SW480 (cell line): ENCODE results near the gene FOXE1.
A peak's percentile ranks its signal among the peaks of the same experiment; 100 is the strongest.

ENCODE experiments used
- DNase-seq: peaks from one replicate; pipeline ENCODE4 v3.0.0-alpha.2; 2016; ENCODE audit warnings: low spot score

FOXE1 gene

GRCh38 chr9:97866848-97867247 is 13.8 kb downstream of the FOXE1 start:
- DNase-seq, result no peak

DNA sequence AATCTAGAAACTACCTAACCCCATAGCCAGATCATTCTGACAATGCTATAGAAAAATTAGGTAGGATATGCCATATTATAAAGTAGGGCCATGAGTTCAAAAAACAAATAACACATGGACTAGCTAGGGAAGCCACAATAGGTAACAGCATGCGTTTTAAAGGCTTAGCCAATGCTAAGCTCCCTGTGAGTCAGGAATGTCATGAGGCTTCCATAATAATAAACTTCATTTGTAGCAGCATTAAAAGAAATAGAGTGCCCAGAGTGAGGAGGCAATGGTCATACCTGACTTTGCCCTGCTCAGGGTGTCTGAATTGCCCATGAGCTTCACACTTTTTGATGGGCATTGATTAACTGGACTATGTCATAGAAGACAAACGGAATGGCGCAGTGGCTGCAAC is 15.8 kb downstream of the FOXE1 start:
- DNase-seq, result no peak

DNA sequence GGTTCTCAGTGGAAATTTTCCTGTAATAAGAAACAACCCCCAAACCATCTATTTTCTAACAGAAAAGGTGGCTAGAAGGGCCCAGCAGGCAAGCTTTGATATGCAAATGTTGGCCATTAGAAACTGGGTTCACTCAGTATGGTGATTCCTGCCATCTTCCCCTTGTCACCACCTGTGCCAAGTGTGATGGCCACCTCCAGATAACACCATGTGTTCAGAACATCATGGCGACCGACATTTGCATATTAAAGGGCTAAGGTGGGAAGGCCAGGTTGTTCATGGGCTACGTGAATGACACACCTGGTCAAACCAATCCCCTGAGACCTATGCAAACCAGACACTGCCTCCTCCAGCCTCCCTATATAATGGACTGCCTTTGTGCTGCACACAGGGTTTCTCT is 20.4 kb downstream of the FOXE1 start:
- no peak for DNase-seq

DNA sequence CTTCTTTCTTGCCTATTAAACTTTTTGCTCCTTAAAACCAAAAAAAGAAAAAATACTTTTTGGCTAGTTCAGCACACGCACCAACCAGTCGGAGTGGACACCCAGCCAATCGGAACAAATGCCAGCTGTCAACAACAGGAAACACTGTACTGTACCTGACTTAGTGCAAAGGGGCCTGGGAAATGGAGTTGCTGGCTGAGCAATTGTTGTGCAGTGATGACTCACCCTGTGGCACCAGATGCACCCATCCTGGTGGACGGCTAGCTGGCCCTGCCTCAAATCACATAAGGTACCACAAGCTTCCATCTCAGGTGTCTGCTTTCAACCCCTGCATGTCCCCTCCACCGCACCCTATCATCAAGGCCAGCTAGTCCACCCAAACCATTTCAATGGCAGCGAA is 20.9 kb downstream of the FOXE1 start:
- DNase-seq, result peak; percentile 59

- DNase-seq, result no peak
Observed at GRCh38 chr9:97874624-97875023, 21.6 kb downstream of the FOXE1 start.

DNA sequence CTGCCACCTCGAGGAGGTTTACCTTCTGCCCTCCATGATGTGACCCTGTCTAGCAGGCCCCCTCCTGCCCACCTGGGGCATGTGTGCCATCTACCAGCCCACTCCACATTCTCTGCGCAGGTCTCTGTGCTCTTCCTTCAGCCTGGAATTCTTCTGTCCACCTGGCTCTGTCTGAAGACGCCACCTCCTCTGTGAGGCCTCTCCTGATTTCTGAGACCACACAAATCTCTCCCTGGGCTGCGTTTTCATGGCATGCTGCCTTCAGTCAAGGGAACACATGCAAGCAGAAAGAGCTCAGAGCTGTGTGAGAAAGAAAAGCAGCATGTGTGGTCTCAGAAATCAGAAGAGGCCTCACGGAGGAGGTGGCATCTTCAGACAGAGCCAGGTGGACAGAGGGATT is 22.1 kb downstream of the FOXE1 start:
- DNase-seq, result no peak

GRCh38 chr9:97876061-97876460 is 23.0 kb downstream of the FOXE1 start:
- no peak for DNase-seq

- DNase-seq, result no peak
Observed at GRCh38 chr9:97880336-97880735, 27.3 kb downstream of the FOXE1 start.

DNA sequence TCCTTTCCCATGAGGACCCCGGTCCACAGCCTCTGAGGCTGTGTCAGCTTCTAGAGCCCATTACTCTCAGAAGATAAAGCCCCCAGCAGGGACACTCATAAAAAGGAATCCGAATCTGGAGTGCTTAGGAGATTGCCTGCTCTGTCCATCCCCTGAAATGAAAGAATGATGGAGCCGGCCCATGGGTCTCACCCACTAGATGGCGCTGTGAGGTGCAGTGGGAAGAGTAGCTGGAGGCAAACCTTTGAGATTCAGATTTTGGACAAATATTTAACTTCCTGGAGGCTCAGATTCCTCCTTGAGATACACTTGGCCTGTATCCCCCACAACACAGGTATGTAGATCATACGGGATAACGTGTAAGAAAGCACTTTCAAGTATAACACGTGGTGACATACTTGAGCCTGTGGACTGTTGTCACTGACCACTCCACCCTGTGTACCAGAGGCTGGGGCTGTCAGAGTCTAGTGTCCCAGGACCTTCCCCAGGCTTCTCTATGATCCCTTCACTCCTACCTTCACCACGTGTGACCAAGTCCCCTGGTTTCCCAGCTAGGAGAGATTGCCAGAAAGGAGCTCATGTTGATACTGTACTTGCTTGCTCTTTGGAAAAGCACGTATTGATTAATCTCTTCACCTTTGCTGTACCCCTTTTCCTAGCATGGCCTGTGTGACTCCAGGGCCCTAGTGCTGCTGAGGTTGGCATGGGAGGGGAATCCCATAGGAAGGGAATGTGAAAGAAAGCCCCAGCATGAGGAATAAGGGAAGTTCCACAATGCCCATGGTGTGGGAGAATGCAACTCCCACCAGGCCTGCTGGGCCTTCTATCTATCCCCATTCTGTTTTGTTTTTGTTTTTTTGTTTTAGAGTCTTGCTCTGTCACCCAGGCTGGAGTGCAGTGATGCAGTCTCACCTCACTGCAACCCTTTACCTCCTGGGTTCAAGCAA is 37.2 kb downstream of the FOXE1 start:
- DNase-seq, result no peak

- no peak for DNase-seq
Observed at GRCh38 chr9:97891736-97892135, 38.7 kb downstream of the FOXE1 start.

- DNase-seq, result no peak
Observed at GRCh38 chr9:97892421-97892820, 39.4 kb downstream of the FOXE1 start.

DNA sequence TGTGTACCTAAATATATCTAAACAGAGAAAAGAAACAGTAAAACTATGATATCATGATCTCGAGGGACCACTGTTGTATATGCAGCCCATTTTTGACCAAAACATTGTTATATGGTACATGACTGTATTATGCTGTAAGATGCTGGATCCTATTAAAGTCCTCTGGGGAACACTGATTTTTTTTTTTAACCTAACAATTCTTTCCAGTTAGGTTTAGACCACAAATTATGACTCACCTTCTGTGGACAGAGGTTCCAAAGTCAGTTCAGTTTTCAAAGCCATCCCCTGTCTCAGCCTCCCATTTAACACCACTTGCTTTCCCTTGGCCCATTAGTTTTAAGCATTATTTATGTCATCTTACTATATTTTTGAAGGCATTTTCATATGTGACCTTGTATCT is 42.2 kb downstream of the FOXE1 start:
- peak; percentile 25 for DNase-seq

GRCh38 chr9:97895695-97896332 is 42.8 kb downstream of the FOXE1 start:
- peak; percentile 35 for DNase-seq

DNA sequence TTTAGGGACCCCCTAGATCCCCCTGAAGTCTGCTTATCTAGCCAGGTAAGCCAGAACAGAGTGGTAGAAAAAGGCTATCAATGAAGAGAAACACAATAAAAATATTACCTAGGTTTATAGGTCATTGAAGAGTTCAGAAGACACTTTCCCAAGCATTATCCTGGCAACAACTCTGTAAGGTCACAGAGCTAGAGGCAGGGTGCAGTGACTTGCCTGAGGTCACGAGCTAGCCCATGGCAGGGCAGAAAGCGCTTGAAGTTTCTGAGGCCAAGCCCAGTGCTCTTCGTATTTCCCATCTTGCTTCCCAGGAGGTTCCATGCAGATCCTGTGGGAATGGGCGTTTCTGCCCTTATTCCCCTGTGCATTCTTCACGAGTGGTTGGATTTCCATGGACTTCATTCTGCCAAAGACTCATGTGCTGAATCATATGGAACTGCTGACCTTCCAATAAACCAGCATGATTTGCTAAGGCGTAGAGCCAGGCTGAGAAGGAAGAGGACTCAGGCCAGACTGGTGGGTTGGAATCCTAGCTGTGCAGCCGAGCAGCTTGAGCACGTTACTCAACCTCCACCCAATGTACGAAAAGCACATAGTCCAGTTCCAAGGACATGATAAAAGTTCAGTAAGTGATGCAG is 47.2 kb downstream of the FOXE1 start:
- DNase-seq, result no peak

- DNase-seq, result peak; percentile 39
Observed at GRCh38 chr9:97900738-97901565, 47.9 kb downstream of the FOXE1 start.

DNA sequence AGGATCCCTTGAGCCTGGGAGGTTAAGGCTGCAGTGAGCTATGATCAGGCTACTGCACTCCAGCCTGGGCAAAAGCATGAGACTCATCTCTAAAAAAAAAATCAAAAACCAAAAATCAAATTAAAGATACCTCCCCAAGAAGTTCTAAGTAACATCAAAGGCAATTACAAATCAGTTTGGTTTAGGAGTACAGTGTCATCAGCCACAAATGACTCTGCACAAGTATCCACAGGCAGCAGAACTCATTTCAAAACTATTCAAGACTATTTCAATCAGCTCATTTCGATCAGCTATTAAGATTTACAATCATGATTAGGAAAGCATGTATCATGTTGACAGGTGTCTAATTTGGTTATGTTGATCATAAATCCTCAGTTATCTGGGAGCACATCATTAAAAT is 50.2 kb downstream of the FOXE1 start:
- DNase-seq, result no peak

DNA sequence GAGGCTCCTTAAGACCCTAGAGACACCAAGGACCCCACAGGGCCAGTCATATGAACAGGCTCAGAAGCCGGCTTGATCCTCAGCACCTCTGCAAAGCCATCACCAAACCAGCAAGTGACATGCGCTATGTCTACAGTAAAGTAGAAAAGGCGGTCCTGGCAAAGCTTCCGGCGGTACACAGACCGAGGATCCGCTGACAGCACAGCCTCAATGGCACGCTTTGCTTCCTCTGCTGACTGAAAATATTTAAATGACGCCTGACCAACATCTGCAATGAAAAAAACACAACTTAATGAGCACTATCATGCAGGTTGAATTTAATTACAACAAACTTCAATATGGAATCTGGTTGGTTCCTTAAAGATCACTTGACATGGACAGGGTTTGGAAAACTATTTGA is 51.7 kb downstream of the FOXE1 start:
- no peak for DNase-seq

- no peak for DNase-seq
Observed at GRCh38 chr9:97905228-97905627, 52.2 kb downstream of the FOXE1 start.
